HG03045 (cell line): ENCODE measurements around the gene USE1.

Experiments
- ATAC-seq: cut with Tn5 transposase; IDR thresholded peaks from one replicate; pipeline ENCODE4 v1.9.1; 2021; ENCODE audit warnings: mild to moderate bottlenecking, moderate library complexity; ENCODE audit not compliant: unreplicated experiment

USE1 gene

GRCh38 chr19:17235300-17235970, 20.3 kb downstream of the USE1 start:
- ATAC-seq: peak; percentile 63

- peak; percentile 12 for ATAC-seq
Measured at GRCh38 chr19:17235971-17236777, 21.0 kb downstream of the USE1 start.

- no peak for ATAC-seq
Measured at GRCh38 chr19:17236811-17237543, 21.8 kb downstream of the USE1 start.

- no peak for ATAC-seq
Measured at GRCh38 chr19:17237747-17238706, 22.9 kb downstream of the USE1 start.

- ATAC-seq: no peak
Measured at GRCh38 chr19:17240062-17240752, 25.1 kb downstream of the USE1 start.

- ATAC-seq: no peak
Measured at GRCh38 chr19:17240826-17241399, 25.8 kb downstream of the USE1 start.

GRCh38 chr19:17242431-17243208, 27.5 kb downstream of the USE1 start:
- no peak for ATAC-seq

- ATAC-seq: no peak
Measured at GRCh38 chr19:17243211-17243829, 28.2 kb downstream of the USE1 start.

- ATAC-seq: no peak
Measured at GRCh38 chr19:17243830-17244617, 28.9 kb downstream of the USE1 start.

GRCh38 chr19:17244618-17245534, 29.7 kb downstream of the USE1 start:
- ATAC-seq: peak; percentile 5

- ATAC-seq: peak; percentile 21
Measured at GRCh38 chr19:17245535-17245984, 30.4 kb downstream of the USE1 start, which contains the start of gene NR2F6. NR2F6 (minus strand) TSS chr19:17245919; CDS start chr19:17245220, 699 bp downstream.

GRCh38 chr19:17246681-17247425, 31.7 kb downstream of the USE1 start:
- ATAC-seq: peak; percentile 6

- ATAC-seq: no peak
Measured at GRCh38 chr19:17248011-17248776, 33.0 kb downstream of the USE1 start.

- no peak for ATAC-seq
Measured at GRCh38 chr19:17249887-17250548, 34.9 kb downstream of the USE1 start.
